GM12878 (cell line): ENCODE data around the gene WNT11.

ENCODE experiments used
- CTCF ChIP-seq, 3 experiments: IDR thresholded peaks in 2 of 3; conservative IDR thresholded peaks in 1 of 3; 2 replicates each; pipeline ENCODE4 v1.5.1; 2011; ENCODE audit warnings: low read depth in 3 of 3, low read length in 3 of 3, mild to moderate bottlenecking in 3 of 3, control low read depth in 2 of 3, moderate library complexity in 2 of 3, inconsistent platforms in 1 of 3, mixed read lengths in 1 of 3; ENCODE audit not compliant: control insufficient read depth in 2 of 3, insufficient read depth in 1 of 3; ENCODE audit errors: extremely low read depth in 1 of 3
- EP300 ChIP-seq, 2 experiments: fragments of 150-350 bp in 1 of 2; IDR thresholded peaks; 2 replicates each; pipeline ENCODE4 v1.6.1; 2011 to 2012; ENCODE audit warnings: low read depth in 2 of 2, low read length in 2 of 2, borderline replicate concordance in 1 of 2, improper control_type of control experiment in 1 of 2, inconsistent platforms in 1 of 2; ENCODE audit not compliant: control insufficient read depth in 1 of 2
- MYC ChIP-seq: IDR thresholded peaks from 2 replicates; pipeline ENCODE4 v1.6.1; 2011; ENCODE audit warnings: mild to moderate bottlenecking, low read length, moderate library complexity, inconsistent platforms; ENCODE audit not compliant: insufficient read depth, insufficient replicate concordance, insufficient read length, severe bottlenecking
- NFYA ChIP-seq: IDR thresholded peaks from 2 replicates; pipeline ENCODE4 v1.6.1; 2011; ENCODE audit warnings: low read depth, mild to moderate bottlenecking, low read length, improper control_type of control experiment, borderline replicate concordance
- PAX8 ChIP-seq: fragments of 450-650 bp; IDR thresholded peaks from 2 replicates; pipeline ENCODE4 v1.6.1; 2017; ENCODE audit warnings: mild to moderate bottlenecking, moderate library complexity
- RBBP5 ChIP-seq: fragments of 200-600 bp; sonication (generic); conservative IDR thresholded peaks from 2 replicates; pipeline ENCODE4 v1.6.1; 2016
- RELB ChIP-seq: fragments of 450-650 bp; IDR thresholded peaks from 2 replicates; pipeline ENCODE4 v1.6.1; 2017; ENCODE audit warnings: low read depth, mild to moderate bottlenecking, moderate library complexity
- RFX5 ChIP-seq: IDR thresholded peaks from 2 replicates; pipeline ENCODE4 v1.6.1; 2011; ENCODE audit warnings: low read depth, low read length, improper control_type of control experiment
- SIN3A ChIP-seq: IDR thresholded peaks from 2 replicates; pipeline ENCODE4 v1.6.1; 2012; ENCODE audit warnings: low read depth, low read length, improper control_type of control experiment
- SUZ12 ChIP-seq: fragments of 200-600 bp; sonication (generic); IDR thresholded peaks from one replicate; pipeline ENCODE4 v1.6.1; 2018; ENCODE audit warnings: antibody characterized with exemption, mild to moderate bottlenecking; ENCODE audit not compliant: unreplicated experiment
- TCF12 ChIP-seq: IDR thresholded peaks from 2 replicates; pipeline ENCODE4 v1.6.1; 2011; ENCODE audit warnings: low read depth, mild to moderate bottlenecking, low read length

GRCh38 chr11:76242004-76242779, 35.9 kb upstream of the WNT11 start:
- TF ChIP-seq CTCF (IDR thresholded peaks at IDR 0.05 in 2 of 3, conservative IDR thresholded peaks at IDR 0.05 in 1 of 3; ENCODE audit: control insufficient read depth in 2 of 3, extremely low read depth in 1 of 3, insufficient read depth in 1 of 3, low read depth in 3 of 3, low read length in 3 of 3), result no peak
- no peak for TF ChIP-seq RFX5
- no peak for TF ChIP-seq SUZ12
- TF ChIP-seq RELB, result no peak
- no peak for TF ChIP-seq TCF12
- TF ChIP-seq EP300 (IDR thresholded peaks at IDR 0.05; ENCODE audit: borderline replicate concordance in 1 of 2, control insufficient read depth in 1 of 2, low read depth in 2 of 2, low read length in 2 of 2), result no peak
- no peak for TF ChIP-seq NFYA
- TF ChIP-seq RBBP5, result no peak
- no peak for TF ChIP-seq MYC
- TF ChIP-seq PAX8, result no peak
- no peak for TF ChIP-seq SIN3A
